HG02840 (cell line): ENCODE measurements around the gene USP14.

Experiments used
- ATAC-seq: cut with Tn5 transposase; IDR thresholded peaks from one replicate; pipeline ENCODE4 v1.9.1; 2021; ENCODE audit warnings: mild to moderate bottlenecking, moderate library complexity, moderate number of reproducible peaks; ENCODE audit not compliant: unreplicated experiment, low FRiP score

Gene USP14

GRCh38 chr18:159037-159652, 788 bp downstream of the USP14 start:
- ATAC-seq = no peak

GRCh38 chr18:159933-160332, 1.6 kb downstream of the USP14 start:
- no peak for ATAC-seq

DNA sequence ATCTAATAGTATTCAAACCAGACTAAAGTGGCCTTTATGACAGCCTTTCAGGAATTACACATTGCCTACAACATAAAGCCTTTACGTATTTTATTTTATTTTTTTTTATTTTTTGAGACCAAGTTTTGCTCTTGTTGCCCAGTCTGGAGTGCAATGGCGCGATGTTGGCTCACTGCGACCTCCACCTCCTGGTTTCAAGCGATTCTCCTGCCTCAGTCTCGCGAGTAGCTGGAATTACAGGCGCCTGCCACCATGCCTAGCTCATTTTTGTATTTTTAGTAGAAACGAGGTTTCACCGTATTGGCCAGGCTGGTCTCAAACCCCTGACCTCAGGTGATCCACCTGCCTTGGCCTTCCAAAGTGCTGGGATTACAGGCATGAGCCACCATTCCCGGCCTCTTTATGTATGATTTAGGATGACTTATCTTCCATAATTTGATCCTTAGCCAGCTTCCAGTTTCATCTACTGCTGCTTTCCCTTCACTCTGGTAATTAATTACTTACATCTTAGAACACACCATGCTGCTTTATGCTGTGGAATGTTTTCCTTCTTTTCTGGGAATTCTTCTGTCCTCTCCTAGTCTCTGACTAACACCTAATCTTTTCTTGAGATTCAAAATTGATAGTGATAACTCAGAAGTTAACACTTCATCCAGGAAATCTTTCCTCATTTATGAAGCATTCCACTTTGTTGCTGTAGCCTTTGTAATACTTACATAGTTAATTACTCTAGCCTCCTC, 2.6 kb downstream of the USP14 start:
- no peak for ATAC-seq

GRCh38 chr18:172361-172760, 14.0 kb downstream of the USP14 start:
- ATAC-seq = no peak

DNA sequence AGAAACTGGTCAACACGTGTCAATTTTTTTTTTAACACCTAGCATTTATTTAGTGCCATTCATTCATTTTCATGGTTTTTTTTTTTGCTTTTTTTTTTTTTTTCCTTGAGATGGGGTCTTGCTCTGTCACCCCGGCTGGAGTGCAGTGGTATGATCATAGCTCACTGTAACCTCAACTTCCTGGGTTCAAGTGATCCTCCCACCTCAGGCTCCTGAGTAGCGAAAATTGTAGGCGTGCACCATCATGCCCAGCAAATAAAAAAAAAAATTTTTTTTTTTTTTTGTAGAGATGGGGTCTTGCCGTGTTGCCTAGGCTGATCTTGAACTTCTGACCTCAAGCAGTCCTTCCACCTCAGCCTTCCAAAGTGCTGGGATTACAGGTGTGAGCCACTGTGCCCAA, 21.1 kb downstream of the USP14 start:
- no peak for ATAC-seq

DNA sequence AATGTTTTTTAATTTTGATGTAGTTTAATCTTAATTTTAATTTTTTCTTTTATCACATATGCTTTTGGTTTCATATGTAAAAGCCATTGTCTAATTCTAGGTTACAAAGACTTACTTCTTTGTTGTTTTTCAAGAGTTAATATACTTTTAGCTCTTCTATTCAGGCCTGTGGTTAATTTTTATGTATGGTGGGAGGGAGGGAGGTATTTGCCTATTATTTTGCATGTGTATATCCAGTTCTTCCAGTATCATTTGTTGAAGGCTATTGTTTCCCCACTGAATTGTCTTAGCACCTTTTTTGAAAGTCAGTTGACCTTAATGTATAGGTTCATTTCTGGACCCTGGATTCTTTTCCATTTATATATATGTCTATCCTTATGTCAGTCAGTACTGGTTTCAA, 23.4 kb downstream of the USP14 start:
- ATAC-seq = no peak

DNA sequence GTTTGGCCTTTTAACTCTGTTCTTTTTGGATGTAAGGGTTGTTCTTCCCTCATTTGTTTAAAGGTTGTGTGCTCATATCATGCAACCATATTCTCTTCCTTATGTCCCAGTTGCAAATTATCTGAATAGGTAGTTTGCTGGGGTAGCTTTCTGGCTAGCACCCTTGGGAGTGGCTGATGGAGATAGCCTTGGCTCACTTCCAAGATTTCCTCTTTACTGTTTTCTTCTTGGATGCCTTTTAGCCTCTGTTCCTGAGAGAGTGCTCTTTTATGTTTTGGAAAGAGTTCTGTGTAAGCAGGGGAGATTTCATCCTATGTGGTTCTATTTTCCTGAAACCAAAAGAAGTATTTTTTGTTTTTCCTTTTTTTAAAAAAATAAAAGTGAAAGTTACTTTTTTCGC, 25.4 kb downstream of the USP14 start:
- ATAC-seq = no peak

- no peak for ATAC-seq
Measured at GRCh38 chr18:189254-189653, 30.9 kb downstream of the USP14 start.

DNA sequence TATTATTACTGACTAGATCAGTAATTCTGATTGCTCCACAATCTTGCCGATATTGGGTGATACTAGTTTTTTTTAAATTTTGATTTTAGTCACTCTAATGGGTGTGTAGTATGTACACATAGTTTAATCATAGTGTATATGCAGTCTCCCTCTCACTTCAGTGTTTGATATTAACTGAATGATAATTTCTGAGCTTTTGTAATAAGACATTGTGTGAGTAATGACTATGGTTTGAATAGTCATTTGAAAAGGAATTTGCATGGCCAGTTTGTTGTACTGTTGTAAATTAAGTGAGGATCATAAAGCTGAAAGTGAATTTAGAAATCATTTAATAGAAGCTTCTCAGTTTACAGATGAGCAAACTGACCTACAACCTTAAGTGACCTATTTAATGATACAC, 33.4 kb downstream of the USP14 start:
- ATAC-seq = no peak

GRCh38 chr18:192801-193200, 34.4 kb downstream of the USP14 start:
- ATAC-seq = no peak

- ATAC-seq = no peak
Measured at GRCh38 chr18:195651-196050, 37.3 kb downstream of the USP14 start.

DNA sequence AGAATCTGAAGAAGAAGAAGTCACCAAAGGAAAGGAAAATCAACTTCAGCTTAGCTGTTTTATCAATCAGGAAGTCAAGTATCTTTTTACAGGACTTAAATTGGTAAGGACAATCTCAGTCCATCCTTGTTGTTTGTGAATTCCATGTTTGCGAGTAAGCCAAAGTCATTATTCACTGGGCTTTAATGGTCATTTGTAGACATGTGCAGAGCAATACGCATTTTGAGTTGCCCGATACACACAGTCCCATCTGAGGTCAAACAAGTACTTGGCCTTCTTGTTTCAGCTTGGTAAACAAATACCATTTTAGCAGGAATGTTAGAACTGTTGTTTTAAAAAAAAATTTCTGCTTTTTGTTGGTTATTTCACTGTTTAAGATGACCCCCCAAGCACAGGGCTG, 40.9 kb downstream of the USP14 start:
- ATAC-seq = no peak

- no peak for ATAC-seq
Measured at GRCh38 chr18:199768-200167, 41.4 kb downstream of the USP14 start.

GRCh38 chr18:210075-210474, 51.7 kb downstream of the USP14 start:
- ATAC-seq = no peak

DNA sequence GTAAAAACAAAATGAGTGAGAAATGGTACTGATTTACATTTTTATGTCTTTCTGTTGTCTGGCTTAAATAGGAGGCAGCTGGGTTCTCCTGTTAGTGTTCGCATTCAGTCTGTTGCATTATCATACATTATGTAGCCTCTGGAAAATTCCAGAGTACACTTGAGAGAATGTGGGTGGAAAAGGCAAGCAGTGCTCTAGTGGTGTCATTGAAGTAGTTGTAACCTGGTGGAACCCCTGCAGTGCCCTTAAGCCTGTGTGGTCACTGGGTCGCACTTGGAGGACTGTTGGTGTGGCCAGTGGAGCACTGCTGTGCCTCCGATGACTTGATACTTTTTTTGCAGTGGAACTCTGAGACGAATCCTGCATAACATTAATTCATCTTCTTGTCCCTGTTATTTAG, 52.4 kb downstream of the USP14 start:
- ATAC-seq = no peak

DNA sequence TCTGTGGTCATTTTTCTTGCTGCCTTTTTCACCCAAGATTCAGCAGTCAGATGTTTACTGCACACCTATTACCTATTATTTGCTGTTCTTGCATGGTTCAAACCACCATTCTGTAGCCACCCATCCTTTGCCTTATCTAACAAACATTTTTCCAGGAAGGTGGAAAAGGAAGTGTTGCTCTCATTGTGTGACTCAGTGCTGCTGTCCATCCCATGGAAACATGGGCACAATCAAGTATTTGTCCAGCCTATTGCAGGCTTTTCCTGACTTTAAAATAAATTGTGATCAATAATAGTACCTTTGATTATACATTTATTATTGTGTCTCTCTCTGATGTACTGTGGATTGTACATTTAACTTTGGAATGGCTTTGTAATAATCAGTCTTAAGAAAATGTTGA, 53.2 kb downstream of the USP14 start:
- no peak for ATAC-seq

DNA sequence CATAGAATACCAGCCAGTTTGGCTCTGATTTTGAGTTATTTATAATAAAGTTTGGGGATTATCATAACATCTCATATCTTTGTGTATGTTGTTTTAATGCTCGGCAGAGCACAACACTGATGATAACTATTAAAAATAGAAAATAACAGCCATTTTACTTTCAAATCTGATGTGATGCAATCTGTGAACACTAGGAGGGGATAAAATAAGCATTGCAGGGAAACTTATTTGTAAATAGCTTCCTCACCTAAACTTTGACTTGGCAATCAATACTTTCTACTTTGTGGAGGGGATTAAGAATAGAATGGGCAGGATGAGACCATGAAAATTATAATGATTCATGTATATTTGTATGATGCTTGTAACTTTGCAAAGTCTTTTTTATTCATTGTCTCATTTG, 54.4 kb downstream of the USP14 start:
- ATAC-seq = no peak

DNA sequence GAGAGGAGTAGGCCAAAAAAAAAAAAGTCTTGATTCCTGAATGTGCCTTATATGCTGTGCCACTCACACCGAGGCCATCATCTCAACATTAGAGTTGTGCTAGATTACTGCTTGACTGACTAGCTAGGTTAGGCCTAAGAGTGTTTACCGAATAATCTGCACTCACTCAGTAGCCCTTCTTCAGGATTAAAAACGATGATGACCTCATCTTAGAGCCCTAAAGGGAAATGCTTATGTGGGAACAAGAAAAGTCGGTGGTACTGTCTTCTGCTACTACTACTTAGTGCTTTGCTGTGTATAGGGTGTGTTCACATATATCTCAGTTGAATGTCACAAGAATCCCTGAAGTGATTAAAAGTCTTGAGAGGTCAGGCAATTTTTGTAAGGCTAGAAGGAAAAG, 55.1 kb downstream of the USP14 start:
- ATAC-seq = no peak

DNA sequence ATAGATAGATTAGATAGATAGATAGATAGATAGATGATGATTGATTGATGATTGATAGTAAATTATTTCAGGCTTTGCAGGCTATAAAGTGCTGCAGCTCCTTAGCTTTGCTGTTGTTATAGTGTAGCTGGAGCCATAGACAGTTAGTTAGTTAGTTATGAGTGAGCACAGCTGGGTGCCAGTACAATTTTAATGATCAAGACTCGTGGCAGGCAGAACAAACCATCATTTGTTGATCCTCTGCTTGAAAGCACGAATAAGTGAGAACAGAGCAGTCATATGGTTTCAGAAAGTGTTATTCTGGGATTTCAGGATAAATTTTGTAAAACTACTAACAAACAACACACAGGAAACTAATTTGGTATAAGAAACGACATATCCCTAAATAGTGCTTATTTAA, 55.6 kb downstream of the USP14 start:
- no peak for ATAC-seq

- no peak for ATAC-seq
Measured at GRCh38 chr18:215448-216010, 57.2 kb downstream of the USP14 start.

GRCh38 chr18:217532-218336, 59.4 kb downstream of the USP14 start:
- ATAC-seq = no peak
